HG02571 (cell line): Measurements from ENCODE around the gene BHLHE41.

Experiments used
- ATAC-seq: cut with Tn5 transposase; IDR thresholded peaks from one replicate; pipeline ENCODE4 v1.9.1; 2021; ENCODE audit warnings: mild to moderate bottlenecking, moderate library complexity; ENCODE audit not compliant: unreplicated experiment

Gene BHLHE41

DNA sequence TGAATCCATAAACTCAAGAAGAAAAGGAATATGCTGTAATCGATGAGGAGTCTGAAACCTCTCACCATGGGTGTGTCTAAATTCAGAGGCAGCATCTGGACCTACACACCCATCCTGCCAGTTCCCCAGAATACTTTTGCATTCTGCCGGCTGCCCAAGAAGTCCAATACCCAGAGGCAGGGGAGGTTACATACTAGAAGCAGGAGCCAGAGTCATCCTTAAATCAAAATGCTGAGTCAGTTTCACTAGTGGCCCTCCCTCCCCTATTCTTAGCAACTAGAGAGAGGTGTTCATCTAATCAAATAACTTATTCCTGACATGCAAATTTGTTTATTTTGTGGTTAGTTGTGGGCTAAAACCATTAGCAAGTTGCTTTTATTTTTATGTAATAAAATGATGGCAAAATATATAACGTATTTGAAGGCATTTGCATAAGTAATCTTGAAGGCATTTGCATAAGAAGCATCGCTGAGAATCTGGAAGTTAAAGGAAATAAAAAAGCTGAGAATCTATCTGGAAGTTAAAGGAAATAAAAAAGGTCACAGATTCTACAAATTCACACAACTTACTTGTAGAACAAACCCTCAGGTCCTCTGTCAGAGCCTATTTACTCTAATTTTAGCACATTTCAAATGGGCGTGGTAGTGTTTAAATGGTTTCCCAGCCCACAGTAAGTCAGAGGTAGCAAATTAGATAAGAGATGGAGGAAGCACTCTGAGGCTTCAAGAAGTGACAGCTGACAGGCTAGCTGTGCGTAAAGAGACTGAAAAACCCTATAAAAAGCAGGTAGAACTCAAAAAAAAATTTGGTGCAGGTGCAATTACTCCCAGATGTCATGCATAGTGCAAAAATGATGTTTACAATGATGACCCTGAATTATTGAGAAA is 7.8 kb downstream of the BHLHE41 start:
- ATAC-seq = no peak

DNA sequence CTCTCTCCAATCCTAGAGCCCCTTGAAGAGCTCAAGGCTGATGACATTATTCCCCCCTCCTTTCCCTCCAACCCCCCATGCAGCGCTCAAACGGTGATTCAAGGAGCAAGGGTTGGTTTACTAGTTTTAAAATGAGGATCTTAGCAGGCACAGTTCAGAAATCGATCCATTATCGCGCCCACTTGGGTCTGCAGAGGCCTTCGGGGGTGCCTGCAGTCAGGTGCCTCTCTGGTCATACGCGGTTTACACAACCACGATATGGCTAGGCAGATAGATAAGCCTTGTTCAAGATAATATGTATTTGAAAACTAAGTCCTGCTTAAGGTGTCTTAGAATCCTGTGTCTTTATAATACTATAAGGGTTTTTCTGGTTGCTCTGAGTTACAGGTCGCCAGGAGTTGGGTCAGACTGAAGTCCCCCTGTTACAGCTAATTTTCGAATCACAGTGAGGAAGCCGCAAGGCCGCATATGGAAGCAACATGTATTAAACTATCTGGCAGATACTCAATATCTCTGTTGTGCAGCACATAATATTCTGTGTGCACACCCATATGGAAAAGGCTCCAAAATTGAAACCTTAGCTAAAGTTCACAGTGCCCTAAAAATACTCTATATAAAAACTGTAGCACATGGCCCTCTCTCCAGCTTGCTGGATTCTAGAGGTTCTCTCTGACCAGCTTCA is 10.0 kb downstream of the BHLHE41 start:
- ATAC-seq = no peak

DNA sequence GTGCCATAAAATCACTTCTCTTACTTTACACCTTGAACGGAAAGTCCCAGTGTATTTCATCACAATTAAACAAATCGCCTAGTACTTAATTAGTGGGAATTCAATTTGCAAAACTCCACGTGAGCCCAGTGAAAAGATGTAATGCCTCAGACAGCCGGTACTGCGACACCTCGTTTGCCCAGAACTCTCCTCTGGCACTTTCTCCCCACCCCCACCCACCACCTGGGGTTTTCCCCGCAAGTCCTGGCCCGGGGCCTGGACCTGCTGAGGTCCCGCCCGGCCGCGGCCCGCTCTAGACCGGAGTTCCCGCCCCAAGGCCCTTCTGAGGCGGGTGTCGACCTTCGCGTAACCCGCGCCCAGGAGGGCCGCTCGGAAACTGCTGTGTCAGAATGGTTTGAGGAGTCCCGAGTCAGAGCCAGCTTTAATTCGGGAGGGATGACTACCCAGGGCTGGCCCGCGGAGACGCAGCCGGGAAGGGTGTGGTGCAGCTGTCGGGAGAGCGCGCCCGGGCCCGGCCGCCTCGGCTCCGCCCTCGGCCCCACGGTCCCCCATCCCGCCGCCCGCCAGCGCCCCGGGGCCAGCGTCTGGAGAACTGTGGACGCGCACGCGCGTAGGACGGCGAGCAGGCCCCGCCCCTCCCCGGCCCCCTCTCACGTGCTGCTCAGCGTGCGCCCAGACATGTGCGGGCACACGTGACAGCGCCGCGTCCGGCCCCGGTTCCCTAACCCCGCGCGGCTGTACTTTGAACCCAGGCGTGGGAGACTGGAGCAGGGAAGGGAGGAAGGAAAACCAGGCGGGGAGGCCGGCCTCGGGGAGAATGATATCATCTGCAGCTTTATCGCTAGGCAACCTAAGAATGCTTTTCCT is 10.8 kb downstream of the BHLHE41 start:
- ATAC-seq = peak; percentile 61

DNA sequence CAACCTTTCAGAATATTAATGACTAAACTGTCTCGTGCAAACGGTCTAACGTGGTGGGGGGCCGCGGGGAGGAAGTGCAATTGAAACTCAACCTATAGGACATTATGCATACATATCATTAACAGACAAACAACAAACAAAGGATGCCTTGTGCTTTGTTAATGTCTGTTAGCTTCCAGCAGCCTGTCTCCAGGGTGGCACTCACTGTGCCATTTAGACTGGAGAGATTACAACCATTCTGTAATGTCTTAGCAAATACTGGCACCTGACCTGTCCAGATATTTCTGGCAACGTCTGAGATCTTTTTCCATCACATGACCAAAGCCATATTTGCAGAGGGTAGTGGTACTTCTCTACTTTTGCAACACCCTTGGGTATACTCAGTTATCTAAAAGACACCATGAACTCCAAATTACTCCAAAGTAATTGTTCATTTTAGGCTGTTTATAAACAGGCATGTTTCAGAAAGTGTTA is 11.6 kb downstream of the BHLHE41 start:
- ATAC-seq = no peak

DNA sequence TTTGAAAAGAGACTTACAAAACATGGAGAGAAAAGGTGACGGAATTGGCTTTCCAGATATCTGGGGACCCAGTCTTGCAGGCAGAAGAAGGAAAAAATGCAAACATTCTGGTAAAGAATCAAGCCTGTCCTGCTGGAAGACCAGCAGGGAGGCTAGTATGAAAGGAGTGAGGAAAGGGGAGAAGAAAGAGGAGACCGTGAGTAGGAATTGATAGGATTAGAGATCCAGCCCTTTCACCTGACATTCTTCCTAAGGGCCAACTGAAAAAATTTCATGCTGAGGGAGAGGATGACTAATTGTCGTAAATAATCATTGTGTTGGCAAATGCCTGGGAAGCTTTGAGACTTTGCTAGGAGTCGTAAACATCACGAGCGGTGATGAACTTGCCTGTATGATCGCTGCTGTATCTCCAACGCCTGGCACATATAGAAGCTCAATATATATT is 12.1 kb downstream of the BHLHE41 start:
- ATAC-seq = no peak

DNA sequence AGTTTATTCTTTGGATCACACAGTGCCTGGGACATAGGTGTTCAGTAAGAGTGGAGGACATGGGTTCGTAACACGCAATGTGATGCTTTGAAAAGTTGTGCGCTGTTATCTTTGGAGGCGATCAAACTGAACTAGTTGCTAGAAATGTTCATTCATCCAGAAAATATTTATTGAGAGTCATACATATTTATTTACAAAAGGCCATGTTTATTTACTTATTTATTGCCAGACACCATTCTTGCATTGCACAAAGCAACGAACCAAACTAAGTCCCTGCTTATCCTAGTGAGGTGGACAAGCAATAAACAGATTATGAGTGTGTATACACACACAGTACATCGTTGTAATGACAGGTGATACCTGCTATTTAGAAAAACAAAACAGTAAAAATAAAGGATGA is 12.6 kb downstream of the BHLHE41 start:
- ATAC-seq = no peak

DNA sequence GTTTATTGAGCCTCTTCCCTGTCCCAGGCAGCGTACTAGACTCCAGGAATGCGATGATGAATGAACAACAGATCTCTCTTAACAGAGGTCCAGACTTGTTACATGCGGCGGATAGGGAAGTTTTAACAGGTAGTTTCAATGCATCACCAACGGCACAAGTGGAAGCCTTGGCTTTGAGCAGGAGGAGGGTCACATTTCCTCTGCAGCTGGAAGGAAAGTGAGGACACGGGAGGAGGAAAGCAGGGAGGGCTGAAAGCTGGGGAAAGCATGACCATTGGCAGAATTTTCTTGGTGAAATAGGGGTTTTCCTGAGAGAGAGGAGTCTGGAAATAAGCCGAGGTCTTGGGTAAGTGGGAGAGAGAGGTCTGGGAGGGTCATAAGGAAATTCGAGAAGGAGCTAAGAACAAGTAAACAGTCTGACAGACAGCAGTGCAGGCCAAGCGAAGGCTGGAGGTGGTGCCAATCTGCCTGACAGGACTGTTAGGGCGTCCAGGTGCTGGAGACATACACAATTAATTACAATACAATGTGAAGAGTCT is 15.4 kb downstream of the BHLHE41 start:
- ATAC-seq = no peak

DNA sequence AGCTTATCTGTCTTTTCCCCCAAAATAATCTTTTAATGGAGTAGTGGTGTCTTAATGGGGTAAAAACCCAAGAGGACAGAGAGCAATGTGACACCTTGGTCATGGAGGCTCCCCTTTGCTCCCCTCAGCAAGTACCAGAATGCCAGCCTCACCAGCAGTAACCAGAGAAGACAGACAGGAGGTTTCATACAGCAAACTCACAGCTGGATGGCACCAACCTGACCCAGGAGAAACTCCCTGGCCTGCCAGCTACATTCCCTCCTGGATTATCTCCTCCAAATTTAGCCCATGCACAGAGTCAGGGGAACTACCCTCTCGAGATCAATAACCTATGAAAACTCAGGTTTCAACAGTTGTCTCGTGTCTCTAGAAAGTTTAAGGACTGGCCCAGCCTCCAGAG is 15.9 kb downstream of the BHLHE41 start:
- no peak for ATAC-seq

DNA sequence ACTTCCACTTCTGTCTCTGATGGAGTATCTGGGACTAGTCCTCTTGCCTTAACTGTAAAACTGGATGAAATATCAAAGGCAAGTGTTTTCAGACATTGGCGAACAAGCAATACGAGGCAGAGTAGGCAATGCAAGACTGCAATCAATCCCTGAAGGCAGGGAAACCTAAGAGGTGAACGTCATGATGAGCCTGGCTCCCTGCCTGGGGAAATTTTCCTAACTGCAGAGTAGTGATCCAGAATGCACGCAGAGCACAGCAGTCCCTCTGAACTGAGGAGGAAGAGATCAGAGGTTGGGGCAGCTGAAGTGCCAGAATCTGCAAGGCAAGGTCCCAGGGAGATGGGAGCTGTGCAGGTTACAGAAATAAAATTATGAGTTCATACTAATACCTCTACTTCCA is 18.5 kb downstream of the BHLHE41 start:
- no peak for ATAC-seq

DNA sequence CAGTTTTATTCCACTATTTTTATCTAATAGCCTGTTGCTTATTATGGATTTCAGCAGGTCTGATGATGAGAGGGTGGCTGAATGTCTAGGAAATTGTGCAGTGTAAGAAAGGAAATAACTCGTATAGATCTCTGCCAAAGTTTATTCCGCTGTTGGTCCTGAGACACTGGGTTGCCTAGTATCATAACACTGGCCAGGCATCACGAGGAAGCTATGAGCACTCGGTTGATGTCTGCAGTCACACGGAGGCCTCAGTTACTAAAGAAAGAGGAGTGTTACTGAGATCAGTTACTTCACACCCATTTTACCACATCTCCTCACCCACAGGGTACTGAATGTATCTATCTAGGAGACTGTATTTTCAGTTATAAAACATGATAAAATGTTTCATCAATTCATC is 21.9 kb downstream of the BHLHE41 start:
- ATAC-seq = no peak

DNA sequence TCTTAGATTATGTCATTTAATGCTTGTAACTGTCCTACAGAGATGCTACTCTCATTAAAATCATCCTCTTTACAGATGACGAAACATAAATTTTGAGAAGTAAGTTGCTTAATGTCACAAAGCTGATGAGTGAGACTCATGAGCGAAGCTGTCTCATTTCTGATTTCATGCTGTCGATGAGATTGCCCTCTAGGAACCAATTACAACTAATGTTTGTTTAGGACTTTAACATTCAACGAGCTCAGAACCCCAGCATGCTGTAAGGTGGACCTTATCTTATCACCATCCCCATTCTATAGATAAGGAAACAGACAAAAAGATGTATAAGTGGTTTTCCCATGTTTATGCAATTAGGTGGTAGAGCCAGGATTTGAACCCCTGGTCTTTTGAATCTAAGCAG is 23.1 kb downstream of the BHLHE41 start:
- no peak for ATAC-seq

DNA sequence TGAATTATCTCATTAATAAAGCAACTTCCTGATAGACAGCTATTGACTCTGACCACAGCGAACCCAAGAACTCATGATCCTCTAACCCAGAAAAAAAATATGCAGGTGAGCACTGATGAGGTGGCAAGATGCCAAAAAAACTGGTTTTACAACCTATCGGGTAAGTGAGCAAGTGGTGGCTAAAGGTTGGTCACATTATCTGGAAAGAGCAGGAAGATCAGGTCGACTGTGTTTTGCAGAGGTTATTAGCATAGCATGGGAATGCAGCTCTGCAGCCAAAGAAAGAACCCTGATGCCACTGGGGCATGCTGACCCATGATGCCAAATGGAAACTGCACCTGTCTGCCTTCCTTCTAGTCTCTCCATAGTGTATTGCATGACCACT is 23.5 kb downstream of the BHLHE41 start:
- no peak for ATAC-seq

DNA sequence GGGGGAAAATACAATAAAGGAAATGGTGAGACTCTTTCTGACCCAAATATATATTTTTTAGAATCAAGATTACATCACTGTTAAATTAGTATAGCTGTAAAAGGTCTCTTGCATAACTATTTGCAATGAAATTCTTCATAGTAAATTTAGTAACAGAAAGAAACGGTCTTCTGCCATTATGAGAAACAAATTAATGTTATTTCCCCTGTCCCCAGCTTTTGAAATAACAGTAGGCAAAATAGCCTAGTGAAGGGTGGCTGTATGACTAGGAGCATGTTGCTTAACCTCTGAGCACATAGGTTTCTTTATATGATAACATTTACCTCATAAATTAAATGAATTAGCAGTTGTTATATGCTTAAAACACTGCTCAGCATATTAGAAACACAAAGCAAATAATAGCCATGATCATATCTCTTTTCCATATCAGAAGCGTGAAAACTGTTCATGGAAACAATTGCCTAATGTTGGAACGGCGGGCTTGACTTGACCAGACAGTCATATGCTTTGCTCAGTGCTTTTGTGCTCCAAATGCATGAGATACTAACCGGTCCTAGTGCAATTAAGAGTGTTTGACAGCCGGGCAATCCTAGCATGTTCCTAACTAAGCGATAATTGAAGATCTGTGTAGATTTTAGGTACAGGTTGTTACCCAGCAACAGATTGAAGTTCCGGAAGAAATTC is 24.0 kb downstream of the BHLHE41 start:
- ATAC-seq = no peak

DNA sequence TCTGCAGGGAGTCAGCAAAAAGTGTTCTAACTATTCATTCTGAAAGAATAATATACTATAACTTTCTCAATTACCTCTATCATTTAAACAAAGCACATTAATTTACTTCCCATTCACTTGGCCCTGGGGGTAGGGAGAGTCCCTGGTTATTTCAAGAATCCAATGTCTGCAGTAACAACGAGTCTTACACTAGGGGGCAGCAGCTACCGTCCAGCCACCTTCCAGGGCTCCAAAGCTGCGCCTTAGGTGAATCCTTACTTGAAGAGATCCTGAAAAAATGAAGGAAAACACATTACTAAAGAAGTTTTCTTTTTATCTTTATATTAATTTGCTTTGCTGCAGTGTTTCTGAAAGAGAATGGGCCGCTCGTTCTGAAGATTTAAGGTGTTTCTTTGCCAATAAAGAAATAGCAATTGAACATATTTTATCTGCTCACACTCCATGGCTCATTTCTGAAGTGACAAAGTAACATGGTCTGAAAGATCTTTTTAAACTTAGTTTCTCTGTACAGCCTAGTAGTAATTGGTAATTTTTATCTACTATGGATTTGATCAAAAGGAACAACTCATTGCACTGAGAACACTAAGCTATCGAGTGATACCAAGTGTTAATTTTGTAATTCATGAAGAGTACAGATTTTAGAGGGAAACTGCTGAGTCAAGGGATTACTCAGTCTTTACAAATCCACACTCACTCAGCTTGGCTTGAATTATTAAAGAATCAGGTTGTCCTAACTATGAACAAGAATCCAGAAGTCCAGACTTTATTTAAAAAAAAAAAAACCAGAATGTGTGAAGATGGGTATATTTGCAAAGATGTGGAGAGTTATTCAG is 27.6 kb downstream of the BHLHE41 start:
- ATAC-seq = peak; percentile 85

DNA sequence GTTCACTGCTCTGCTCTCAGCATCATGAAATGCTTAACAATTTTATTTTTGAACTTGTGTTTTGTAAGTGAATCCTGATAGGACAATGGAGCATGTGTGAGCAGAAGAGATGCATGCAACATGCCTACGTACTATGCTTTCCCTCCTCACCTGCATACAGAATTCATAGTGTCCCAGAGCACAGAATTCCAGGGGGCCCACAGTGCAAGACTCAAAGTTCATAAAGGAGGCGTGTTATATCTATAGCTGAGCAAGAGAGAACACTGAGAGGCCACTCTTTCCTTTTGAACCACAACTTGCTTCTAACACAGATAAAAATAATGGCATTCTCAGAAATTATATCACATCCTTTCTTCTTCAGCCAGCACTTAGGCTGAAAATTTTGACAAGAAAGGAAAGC is 28.8 kb downstream of the BHLHE41 start:
- ATAC-seq = no peak

DNA sequence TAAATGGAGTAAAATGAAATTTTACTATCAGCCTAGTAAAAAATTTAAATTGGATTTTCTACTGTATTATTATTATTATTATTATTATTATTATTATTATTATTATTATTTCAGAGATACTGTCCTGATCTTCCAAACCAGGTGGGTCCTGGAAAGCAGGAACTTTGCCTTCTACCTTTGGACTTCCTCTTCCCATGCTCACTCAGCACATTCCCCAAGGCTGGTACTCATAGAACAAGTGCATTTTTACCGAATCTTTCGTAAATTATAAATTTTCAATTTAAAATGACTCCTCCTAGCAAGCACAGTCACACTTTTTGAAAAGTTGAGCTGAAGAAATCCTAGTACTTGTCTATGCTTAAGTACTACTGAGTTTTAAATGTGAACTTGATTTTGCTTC is 29.7 kb downstream of the BHLHE41 start:
- no peak for ATAC-seq

DNA sequence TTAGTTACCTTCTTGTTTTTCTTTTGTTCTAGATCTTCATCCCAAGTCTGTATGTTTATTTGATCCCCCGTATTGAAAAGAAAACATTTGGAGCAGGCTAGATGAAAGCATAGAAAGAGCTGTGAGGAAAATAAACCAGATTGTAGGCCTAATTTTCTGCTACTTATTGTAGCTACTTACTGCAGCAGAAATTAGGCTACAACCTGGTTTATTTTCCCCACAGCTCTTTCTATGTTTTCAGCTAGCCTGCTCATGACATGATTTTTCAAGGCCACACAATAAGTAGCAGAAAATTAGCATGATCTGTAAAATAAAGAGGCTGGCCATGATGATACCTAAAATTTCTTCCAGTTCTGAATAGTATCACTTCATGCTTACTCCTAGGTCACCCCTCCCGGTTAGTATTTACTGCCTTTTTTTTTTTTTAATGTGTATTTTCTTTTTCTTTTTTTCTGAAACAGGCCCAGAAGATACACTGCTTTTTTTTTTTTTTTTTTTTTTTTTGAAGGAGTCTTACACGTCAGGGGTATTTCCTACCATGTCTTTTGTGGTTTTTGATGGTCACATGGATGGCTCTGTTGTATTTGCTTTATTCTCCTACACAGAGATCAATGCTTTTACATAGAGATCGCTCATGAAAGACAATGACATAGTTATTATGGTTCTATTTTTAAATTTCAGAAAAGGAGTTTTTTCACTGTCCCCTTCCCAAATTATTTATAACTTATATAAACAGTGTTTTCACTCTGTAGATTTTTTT is 32.3 kb downstream of the BHLHE41 start:
- ATAC-seq = no peak

DNA sequence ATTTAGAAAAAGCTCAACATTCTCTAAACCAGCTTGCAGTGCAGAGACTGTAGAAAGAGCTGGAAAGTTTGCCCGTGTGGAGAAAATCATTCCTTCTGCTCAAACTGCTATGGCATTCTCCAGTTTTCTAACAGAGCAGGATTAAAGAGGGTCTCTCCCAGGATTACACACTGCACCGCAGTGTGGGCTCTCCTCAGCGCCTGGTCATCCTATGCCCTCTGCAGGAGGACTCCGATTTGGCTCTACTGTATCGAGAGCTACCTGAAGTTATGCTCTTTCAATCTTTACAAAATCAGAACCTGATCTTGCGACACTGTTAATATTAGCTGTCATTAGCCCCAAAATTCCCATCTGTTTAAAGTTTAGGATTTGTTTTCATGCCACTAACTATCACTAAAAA is 33.0 kb downstream of the BHLHE41 start:
- ATAC-seq = no peak
